ENCODE results near the gene ACY1. TPM values are rescaled to one million over a fixed set of nuclear protein-coding genes. Genes with fewer than 3 reads are reported as not detected.

The ACY1 gene
- total and polyA plus RNA-seq, 2 of the 13 experiments (the other 11 are each of a cell fraction or from before 2014, with no cell fraction given), result 113 to 162 TPM

GRCh38 chr3:52029535-52029934 is 46.2 kb downstream of the ACY1 start (continued):
- TF ChIP-seq PRDM15 (CRISPR knock-in tag; IDR thresholded peaks at IDR 0.05) (no peak), ZMYM2 (CRISPR knock-in tag; IDR thresholded peaks at IDR 0.05) (0 out of 2 replicates have a peak, but pooled peaks have one; percentile 36), SOX5 (CRISPR knock-in tag; IDR thresholded peaks at IDR 0.05; ENCODE audit: borderline replicate concordance) (peak; percentile 41; the same call in 1 of the 2 replicates), ZNF766 (CRISPR knock-in tag; IDR thresholded peaks at IDR 0.05; ENCODE audit: borderline replicate concordance) (no peak), ZNF337 (CRISPR knock-in tag; IDR thresholded peaks at IDR 0.05; ENCODE audit: borderline replicate concordance, low read depth) (no peak), RNF2 (conservative IDR thresholded peaks at IDR 0.05; ENCODE audit: low read depth) (no peak), ZNF18 (CRISPR knock-in tag; IDR thresholded peaks at IDR 0.05; ENCODE audit: insufficient replicate concordance) (no peak), E2F5 (CRISPR knock-in tag; conservative IDR thresholded peaks at IDR 0.05) (no peak), ZKSCAN5 (CRISPR knock-in tag; IDR thresholded peaks at IDR 0.05) (no peak), ZNF101 (CRISPR knock-in tag; IDR thresholded peaks at IDR 0.05; ENCODE audit: borderline replicate concordance, low read depth) (no peak), ZNF382 (CRISPR knock-in tag; IDR thresholded peaks at IDR 0.05; ENCODE audit: borderline replicate concordance) (no peak), LCORL (IDR thresholded peaks at IDR 0.05) (no peak), LCORL (CRISPR knock-in tag; IDR thresholded peaks at IDR 0.05) (no peak), ZNF773 (CRISPR knock-in tag; IDR thresholded peaks at IDR 0.05; ENCODE audit: borderline replicate concordance) (no peak), ZSCAN9 (CRISPR knock-in tag; IDR thresholded peaks at IDR 0.05; ENCODE audit: borderline replicate concordance) (no peak), CBX5 (CRISPR knock-in tag; IDR thresholded peaks at IDR 0.05; ENCODE audit: borderline replicate concordance) (no peak), ZNF605 (CRISPR knock-in tag; IDR thresholded peaks at IDR 0.05) (no peak), ZNF367 (CRISPR knock-in tag; IDR thresholded peaks at IDR 0.05; ENCODE audit: borderline replicate concordance) (no peak), ZEB1 (IDR thresholded peaks at IDR 0.05; ENCODE audit: insufficient replicate concordance, low read depth) (no peak), IRF2 (CRISPR knock-in tag; IDR thresholded peaks at IDR 0.05) (no peak), ZNF556 (CRISPR knock-in tag; IDR thresholded peaks at IDR 0.05; ENCODE audit: borderline replicate concordance) (no peak), ESRRA (CRISPR knock-in tag; IDR thresholded peaks at IDR 0.05; ENCODE audit: low read depth) (peak; percentile 88), ZBTB37 (CRISPR knock-in tag; IDR thresholded peaks at IDR 0.05) (no peak)

Measured in HepG2 (cell line).